WERI-Rb-1 (cell line): Measurements from ENCODE around the gene SH3RF1.
"Not testable (repeated sequence)": the region's sequence is repeated elsewhere in the genome, so short reads cannot be mapped to it uniquely, and the experiment has no call there.

ENCODE experiments used
- DNase-seq: peaks from one replicate; pipeline ENCODE4 v3.0.0-alpha.2; 2020
- H3K27ac ChIP-seq: fragments of 250-450 bp; sonication (Bioruptor Pico); 2 replicates; pipeline ENCODE4 v1.5.1; 2020; ENCODE audit warnings: mild to moderate bottlenecking, moderate library complexity
- H3K27me3 ChIP-seq: fragments of 250-450 bp; sonication (Bioruptor Pico); 2 replicates; pipeline ENCODE4 v1.5.1; 2021; ENCODE audit warnings: mild to moderate bottlenecking, low read depth, moderate library complexity; ENCODE audit not compliant: insufficient read depth, severe bottlenecking
- H3K36me3 ChIP-seq: fragments of 250-450 bp; sonication (Bioruptor Pico); 2 replicates; pipeline ENCODE4 v1.5.1; 2020; ENCODE audit warnings: mild to moderate bottlenecking, moderate library complexity
- H3K4me3 ChIP-seq: 2 replicates; pipeline ENCODE4 v1.5.1; 2011; ENCODE audit warnings: low read depth, mild to moderate bottlenecking, control low read depth, low read length
- H3K9me3 ChIP-seq: fragments of 250-450 bp; sonication (Bioruptor Pico); 2 replicates; pipeline ENCODE4 v1.5.1; 2021; ENCODE audit warnings: mild to moderate bottlenecking, moderate library complexity; ENCODE audit not compliant: severe bottlenecking
- CTCF ChIP-seq: IDR thresholded peaks from 2 replicates; pipeline ENCODE4 v1.5.1; 2011; ENCODE audit warnings: low read depth, mild to moderate bottlenecking, control low read depth, inconsistent platforms, low read length

SH3RF1 gene

GRCh38 chr4:169207436-169208089, 63.2 kb downstream of the SH3RF1 start:
- Histone ChIP-seq H3K9me3 (no peaks in the 10 kb centered on the region), H3K27me3 (no peaks in the 10 kb centered on the region), H3K27ac (no peak overlapping the region), H3K4me3 (no peak overlapping the region), H3K36me3 (no peaks in the 10 kb centered on the region)
- no peak for DNase-seq
- no peak for TF ChIP-seq CTCF

DNA sequence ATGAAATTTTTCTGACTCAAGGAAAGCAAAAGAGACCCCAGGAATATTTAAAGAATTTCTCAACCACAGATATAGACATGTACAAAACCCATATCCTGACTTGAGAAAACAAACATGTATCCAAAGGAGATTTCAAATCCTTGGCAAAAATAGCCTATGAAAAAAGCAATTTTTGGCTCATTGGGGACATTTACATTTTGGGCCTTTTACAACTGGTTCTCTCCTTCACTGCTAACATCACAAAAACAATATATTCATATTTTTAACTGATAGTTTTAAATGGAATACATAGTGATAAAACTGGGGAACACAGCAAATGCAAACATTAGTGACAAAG, 65.0 kb downstream of the SH3RF1 start:
- Histone ChIP-seq H3K9me3 (no peaks in the 10 kb centered on the region), H3K27ac (no peak overlapping the region), H3K4me3 (no peak overlapping the region), H3K27me3 (no peaks in the 10 kb centered on the region), H3K36me3 (no peaks in the 10 kb centered on the region)
- no peak for TF ChIP-seq CTCF
- no peak for DNase-seq

GRCh38 chr4:169205075-169205743, 65.5 kb downstream of the SH3RF1 start:
- H3K27me3 ChIP-seq = no peaks in the 10 kb centered on the region
- H3K9me3 ChIP-seq = no peaks in the 10 kb centered on the region
- DNase-seq = no peak
- H3K4me3 ChIP-seq = no peak overlapping the region
- no peak overlapping the region for H3K27ac ChIP-seq
- H3K36me3 ChIP-seq = no peaks in the 10 kb centered on the region
- no peak for TF ChIP-seq CTCF

DNA sequence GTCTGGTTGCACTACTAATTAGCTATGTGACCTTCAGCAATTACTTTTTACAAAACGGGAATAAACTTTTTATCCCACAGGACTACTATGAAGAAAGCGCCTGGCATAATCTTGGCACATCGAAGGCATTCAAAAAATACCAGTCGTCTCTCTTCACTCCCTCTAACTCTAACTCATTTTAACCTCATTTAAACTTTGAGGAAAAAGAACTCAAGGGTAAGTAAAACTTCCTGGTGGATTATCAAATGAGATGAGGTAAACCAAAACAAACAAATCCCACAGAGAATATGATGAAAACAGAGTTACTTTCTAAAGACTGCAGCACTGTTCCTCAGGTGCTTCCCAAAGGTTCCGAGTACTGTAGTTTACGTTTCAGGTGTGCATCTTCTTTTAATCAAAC, 66.9 kb downstream of the SH3RF1 start:
- no peak overlapping the region for H3K4me3 ChIP-seq
- no peak for TF ChIP-seq CTCF
- no peaks in the 10 kb centered on the region for H3K9me3 ChIP-seq
- no peaks in the 10 kb centered on the region for H3K36me3 ChIP-seq
- no peaks in the 10 kb centered on the region for H3K27me3 ChIP-seq
- no peak for DNase-seq
- H3K27ac ChIP-seq = no peak overlapping the region

DNA sequence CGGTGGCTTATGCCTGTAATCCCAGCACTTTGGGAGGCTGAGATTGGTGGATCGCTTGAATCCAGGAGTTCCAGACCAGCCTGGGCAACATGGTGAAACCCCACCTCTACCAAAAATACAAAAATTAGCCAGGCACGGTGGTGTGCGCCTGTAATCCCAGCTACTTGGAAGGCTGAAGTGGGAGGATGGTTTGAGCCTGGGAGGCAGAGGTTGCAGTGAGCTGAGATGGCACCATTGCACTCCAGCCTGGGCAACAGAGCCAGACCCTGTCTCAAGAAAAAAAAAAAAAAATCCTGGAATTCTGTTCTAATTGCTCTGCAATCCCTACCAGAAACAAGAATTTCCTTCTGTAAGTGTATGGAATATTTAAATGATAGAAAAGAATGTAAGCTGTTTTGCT, 67.5 kb downstream of the SH3RF1 start:
- not testable (repeated sequence) for H3K36me3 ChIP-seq, H3K4me3 ChIP-seq, H3K9me3 ChIP-seq, H3K27me3 ChIP-seq, DNase-seq, H3K27ac ChIP-seq

DNA sequence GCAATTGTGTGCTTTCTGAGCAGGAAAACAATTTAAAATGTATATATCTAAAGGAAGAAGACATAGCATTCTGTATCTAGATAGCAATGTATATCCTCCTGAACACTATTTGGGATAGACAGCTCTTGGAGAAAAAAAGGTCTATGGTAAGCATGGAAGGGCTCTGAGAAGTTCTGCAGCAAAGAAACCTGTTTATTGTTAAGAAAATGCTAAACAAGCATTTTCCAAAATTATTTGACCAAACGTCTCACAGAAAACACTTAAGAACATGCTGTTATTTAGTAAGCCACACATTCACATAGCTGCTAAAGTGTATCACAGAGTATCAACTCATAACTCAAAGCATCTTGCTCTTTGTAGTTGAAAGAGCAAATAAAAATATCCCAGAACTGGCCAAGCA, 67.9 kb downstream of the SH3RF1 start:
- no peak for DNase-seq
- Histone ChIP-seq H3K27me3 (no peaks in the 10 kb centered on the region), H3K27ac (no peak overlapping the region), H3K9me3 (no peaks in the 10 kb centered on the region), H3K4me3 (no peak overlapping the region), H3K36me3 (no peaks in the 10 kb centered on the region)
- no peak for TF ChIP-seq CTCF
